Non-pigmented ciliary epithelial cell (primary cell): ENCODE data around the gene GBF1.
"Not testable (repeated sequence)": the region's sequence is repeated elsewhere in the genome, so short reads cannot be mapped to it uniquely, and the experiment has no call there.

Experiments used
- DNase-seq: peaks from one replicate; pipeline ENCODE4 v3.0.0-alpha.2; 2010; ENCODE audit warnings: low read depth

GBF1 gene

GRCh38 chr10:102274062-102274461 lies 28.7 kb downstream of the GBF1 start:
- DNase-seq: no peak

DNA sequence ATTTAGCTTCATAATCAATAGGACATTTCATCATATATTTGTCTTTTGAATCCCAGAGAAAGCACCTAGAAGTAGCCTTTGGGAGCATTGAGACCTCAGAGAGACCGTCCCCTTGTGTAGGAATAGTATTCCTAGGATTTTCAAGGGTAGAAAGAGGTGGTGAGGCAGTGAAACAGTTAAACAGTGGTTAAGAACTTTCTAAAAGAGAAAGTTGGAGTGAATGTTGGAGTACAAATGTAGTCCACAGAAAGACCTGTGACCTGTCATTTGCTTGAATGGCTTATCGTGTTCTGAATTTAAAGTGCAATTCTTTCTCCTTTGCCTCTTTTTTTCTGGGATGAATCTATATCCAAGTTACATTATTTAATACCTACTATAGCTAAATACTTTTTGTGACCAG lies 30.0 kb downstream of the GBF1 start:
- no peak for DNase-seq

DNA sequence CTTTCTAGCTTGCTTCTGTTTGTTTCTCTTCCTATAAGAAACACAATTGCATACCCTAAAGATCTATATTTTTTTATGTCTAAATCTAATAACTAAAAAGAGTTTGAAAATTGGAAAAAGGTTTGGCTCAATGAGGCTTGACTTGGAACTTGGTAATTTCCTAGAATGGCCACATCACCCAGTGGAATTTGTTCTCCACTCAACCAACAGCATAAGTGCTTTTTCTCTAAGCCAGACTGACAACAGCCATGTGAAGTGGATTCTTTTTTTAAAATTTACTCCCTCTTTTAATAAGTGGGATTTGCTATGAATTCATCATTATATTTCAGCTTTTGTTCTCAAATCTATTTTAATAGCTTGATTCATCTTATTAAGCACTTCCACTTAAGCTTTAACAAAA lies 33.8 kb downstream of the GBF1 start:
- DNase-seq: no peak

GRCh38 chr10:102280397-102281101 lies 35.2 kb downstream of the GBF1 start:
- DNase-seq: no peak

GRCh38 chr10:102281102-102281487 lies 35.8 kb downstream of the GBF1 start:
- DNase-seq: no peak

GRCh38 chr10:102283488-102283887 lies 38.2 kb downstream of the GBF1 start:
- DNase-seq: no peak

DNA sequence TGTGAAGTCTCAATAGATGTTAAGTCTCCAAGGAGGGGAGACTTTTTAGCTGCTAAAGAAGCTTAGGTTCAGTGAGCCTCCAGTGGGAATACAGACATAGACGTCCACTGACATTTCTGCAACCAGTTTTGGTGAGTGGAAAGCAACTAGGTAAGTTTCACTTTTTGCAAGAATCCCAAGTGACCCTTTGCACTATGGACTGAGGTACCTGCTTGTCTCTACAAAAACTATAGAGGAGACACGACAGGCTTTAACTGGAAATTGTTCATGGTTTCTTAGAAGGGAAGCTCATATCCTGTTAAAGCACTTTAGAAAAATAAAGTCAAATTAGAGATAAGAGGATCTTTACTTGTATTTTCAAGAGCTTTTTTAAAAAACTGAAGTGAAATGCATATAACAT lies 38.6 kb downstream of the GBF1 start:
- no peak for DNase-seq

GRCh38 chr10:102284531-102284930 lies 39.2 kb downstream of the GBF1 start:
- DNase-seq: no peak

DNA sequence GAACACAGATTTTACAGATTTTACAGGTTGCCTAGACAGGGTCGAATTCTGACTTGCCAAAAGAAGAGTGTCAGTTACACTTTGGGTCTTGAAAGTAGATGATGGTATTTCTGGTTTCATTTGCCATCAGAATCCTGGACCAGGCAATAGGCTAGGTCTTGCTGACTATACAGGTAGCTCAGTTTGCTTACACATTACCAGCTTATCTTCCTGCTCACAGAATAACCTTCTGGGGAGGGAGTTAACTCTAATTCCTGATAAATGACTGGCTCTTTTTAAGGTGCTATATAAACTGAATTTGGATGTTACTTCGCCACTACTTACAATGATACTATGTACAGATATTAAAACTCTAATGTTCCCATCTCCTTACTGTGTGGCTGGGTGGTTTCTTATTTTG lies 39.8 kb downstream of the GBF1 start:
- DNase-seq: no peak

GRCh38 chr10:102286216-102286615 lies 40.9 kb downstream of the GBF1 start:
- no peak for DNase-seq

DNA sequence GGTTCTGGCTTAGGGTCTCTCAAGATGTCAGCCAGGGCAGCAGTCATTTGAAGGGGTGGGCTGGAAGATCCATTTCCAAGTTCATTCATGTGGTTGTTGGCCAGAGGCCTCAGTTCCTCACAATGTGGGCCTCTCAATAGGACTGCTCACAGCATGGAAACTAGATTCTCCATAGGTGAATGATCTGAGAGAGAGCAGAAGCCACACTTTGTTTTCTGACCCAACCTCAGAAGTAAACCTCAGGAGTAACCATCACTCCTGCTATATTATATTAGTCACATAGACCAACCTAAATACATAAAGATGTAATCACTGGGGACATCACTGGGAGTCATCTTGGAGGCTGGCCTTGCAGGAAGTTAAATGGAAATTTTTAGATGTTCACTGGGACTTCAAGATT lies 42.2 kb downstream of the GBF1 start:
- DNase-seq: no peak

GRCh38 chr10:102287991-102288390 lies 42.7 kb downstream of the GBF1 start:
- DNase-seq: no peak

DNA sequence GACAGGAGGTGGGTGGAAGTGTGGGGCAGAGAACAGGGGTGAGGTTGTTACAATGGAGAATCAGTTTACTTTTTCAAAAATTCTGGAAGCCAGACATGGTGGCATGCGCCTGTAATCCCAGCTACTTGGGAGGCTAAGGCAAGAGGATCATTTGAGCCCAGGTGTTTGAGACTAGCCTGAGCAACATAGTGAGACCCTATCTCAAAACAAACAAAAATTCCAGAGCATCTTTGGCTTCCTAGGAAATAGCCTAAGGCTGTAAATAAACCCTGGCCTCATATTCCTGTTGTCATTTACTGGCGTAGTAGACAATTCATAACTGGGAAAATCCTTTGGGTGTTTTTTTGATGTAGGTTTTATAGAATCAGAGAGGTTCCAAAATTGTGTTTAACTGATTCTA lies 44.0 kb downstream of the GBF1 start:
- DNase-seq: no peak

GRCh38 chr10:102289840-102290239 lies 44.5 kb downstream of the GBF1 start:
- DNase-seq: no peak

- DNase-seq: no peak
Observed at GRCh38 chr10:102291221-102291905, 46.0 kb downstream of the GBF1 start.

GRCh38 chr10:102297101-102297500 lies 51.8 kb downstream of the GBF1 start:
- DNase-seq: no peak

GRCh38 chr10:102298899-102299298 lies 53.6 kb downstream of the GBF1 start:
- DNase-seq: no peak

GRCh38 chr10:102299873-102300272 lies 54.5 kb downstream of the GBF1 start:
- DNase-seq: peak; percentile 48

GRCh38 chr10:102300278-102300843 lies 55.0 kb downstream of the GBF1 start:
- DNase-seq: peak; percentile 71

DNA sequence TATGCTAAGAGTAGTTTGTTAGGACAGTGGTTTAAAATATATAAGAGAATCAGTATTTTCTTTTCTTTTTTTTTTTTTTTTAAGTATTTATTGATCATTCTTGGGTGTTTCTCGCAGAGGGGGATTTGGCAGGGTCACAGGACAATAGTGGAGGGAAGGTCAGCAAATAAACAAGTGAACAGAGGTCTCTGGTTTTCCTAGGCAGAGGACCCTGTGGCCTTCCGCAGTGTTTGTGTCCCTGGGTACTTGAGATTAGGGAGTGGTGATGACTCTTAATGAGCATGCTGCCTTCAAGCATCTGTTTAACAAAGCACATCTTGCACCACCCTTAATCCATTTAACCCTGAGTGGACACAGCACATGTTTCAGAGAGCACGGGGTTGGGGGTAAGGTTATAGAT lies 55.6 kb downstream of the GBF1 start:
- not testable (repeated sequence) for DNase-seq

- DNase-seq: not testable (repeated sequence)
Observed at GRCh38 chr10:102301332-102301731, 56.0 kb downstream of the GBF1 start.

GRCh38 chr10:102302611-102303010 lies 57.3 kb downstream of the GBF1 start:
- DNase-seq: no peak

DNA sequence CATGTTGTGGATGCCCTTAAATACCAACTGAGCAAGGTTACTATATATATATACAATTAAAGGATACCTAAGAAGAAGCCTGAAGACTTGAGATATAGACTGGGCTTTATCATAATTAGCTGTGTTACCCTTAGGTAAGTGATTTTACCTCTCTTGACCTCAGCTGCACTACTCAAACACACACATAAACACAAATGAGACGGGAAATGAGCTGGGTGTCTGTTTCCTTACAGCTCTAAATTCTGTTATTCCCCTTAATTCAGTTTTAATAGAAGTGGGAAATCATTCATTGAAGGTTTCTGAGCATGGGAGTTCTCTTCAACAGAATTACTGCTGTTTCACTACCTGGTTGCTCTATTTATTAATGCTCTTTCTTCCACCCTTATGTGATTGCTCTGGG lies 60.7 kb downstream of the GBF1 start:
- DNase-seq: no peak

DNA sequence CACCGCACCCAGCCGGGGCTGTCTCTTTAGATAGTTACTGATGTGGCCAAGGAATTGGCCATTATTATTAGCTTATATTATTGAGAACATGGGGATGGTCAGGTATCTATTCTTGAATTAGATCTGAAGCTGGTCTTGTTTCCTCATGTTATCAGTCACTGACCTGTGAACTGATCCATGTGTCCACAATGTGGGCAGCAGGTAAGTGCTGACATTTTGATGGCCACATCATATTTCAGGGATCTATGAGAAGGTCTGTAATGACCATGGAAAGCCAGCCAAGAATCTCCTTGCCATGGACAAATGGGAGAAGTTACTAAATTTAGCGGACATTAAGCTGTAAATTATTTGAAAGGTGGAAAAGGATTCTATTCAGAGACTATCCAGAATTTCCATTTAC lies 61.4 kb downstream of the GBF1 start:
- DNase-seq: no peak
